Common myeloid progenitor, CD34-positive (primary cell): ENCODE results near the gene CUTC.

ENCODE experiments used
- CTCF ChIA-PET: fragments of 350-600 bp; sonication (Branson Sonifier 250); formaldehyde crosslinking; loops from one replicate; lab custom pipeline; 2021; ENCODE audit warnings: antibody characterized with exemption; lab: Charles Lee
- POLR2A ChIA-PET: fragments of 350-600 bp; sonication (Branson Sonifier 250); formaldehyde crosslinking; loops from one replicate; lab custom pipeline; 2021; ENCODE audit warnings: antibody characterized with exemption; lab: Charles Lee
- DNase-seq, 3 donors: peaks; one replicate each; pipeline versions ENCODE4 v3.0.0 to v3.0.0-alpha.2; 2013
- H3K27ac ChIP-seq, 2 experiments: 1 replicate in 1 of 2; 2 replicates in 1 of 2; pipeline ENCODE4 v1.7.0; 2013; ENCODE audit warnings: inconsistent platforms in 2 of 2, low read length in 2 of 2, mild to moderate bottlenecking in 2 of 2, low read depth in 1 of 2, moderate library complexity in 1 of 2; ENCODE audit not compliant: severe bottlenecking in 2 of 2, insufficient read depth in 1 of 2, poor library complexity in 1 of 2
- H3K27me3 ChIP-seq, 5 experiments: replicated peaks in 2 of 5; 1 replicate in 3 of 5; 2 replicates in 2 of 5; pipeline versions ENCODE4 v1.6.1 to v1.7.0; 2013; ENCODE audit warnings: low read length in 4 of 5, mild to moderate bottlenecking in 2 of 5, moderate library complexity in 2 of 5, inconsistent platforms in 1 of 5; ENCODE audit not compliant: insufficient read depth in 5 of 5, control insufficient read depth in 4 of 5
- H3K36me3 ChIP-seq, 4 experiments: 1 replicate in 2 of 4; 2 replicates in 2 of 4; pipeline versions ENCODE4 v1.6.1 to v1.7.0; 2013; ENCODE audit warnings: low read length in 3 of 4, control low read depth in 1 of 4, mild to moderate bottlenecking in 1 of 4; ENCODE audit not compliant: control insufficient read depth in 4 of 4, insufficient read depth in 4 of 4
- H3K4me1 ChIP-seq, 4 experiments: 1 replicate in 3 of 4; 2 replicates in 1 of 4; pipeline versions ENCODE4 v1.6.1 to v1.7.1; 2013; ENCODE audit warnings: low read length in 3 of 4, mild to moderate bottlenecking in 3 of 4, control low read depth in 1 of 4, inconsistent platforms in 1 of 4, moderate library complexity in 1 of 4; ENCODE audit not compliant: control insufficient read depth in 4 of 4, insufficient read depth in 4 of 4; ENCODE audit errors: control extremely low read depth in 1 of 4
- H3K4me3 ChIP-seq, 7 experiments: 1 replicate in 4 of 7; 2 replicates in 3 of 7; pipeline versions ENCODE4 v1.5.1 to v1.7.0; 2013; ENCODE audit warnings: mild to moderate bottlenecking in 7 of 7, low read length in 6 of 7, moderate library complexity in 6 of 7, inconsistent platforms in 2 of 7, low read depth in 2 of 7, control low read depth in 1 of 7; ENCODE audit not compliant: insufficient read depth in 4 of 7, control insufficient read depth in 1 of 7; ENCODE audit errors: extremely low read depth in 1 of 7
- H3K9me3 ChIP-seq, 5 experiments: 1 replicate in 4 of 5; 2 replicates in 1 of 5; pipeline versions ENCODE4 v1.6.1 to v1.7.1; 2013; ENCODE audit warnings: low read length in 4 of 5, mild to moderate bottlenecking in 2 of 5, inconsistent platforms in 1 of 5, low read depth in 1 of 5, moderate library complexity in 1 of 5; ENCODE audit not compliant: control insufficient read depth in 4 of 5, insufficient read depth in 2 of 5; ENCODE audit errors: control extremely low read depth in 1 of 5
- WGBS: methylation state at CpG from one replicate; pipeline ENCODE4 v1.1.5; 2013; ENCODE audit not compliant: insufficient coverage; 5-methylcytosine and 5-hydroxymethylcytosine counted together

Gene CUTC

GRCh38 chr10:99787782-99788445 is 55.9 kb downstream of the CUTC start:
- ChIA-PET CTCF (no interaction called here), POLR2A (no interaction called here)
- Histone ChIP-seq H3K27me3 (no peaks in the 10 kb centered on the region), H3K36me3 (no peaks in the 10 kb centered on the region), H3K27ac (no peak overlapping the region), H3K9me3 (peaks cover 0 to 2% (median 0%) of the 10 kb centered on the region in 5 experiments), H3K4me3 (no peak overlapping the region), H3K4me1 (no peaks in the 10 kb centered on the region)
- no peak for DNase-seq
- 97% methylated on average over 3 of the region's 7 CpGs for WGBS

- ChIA-PET CTCF (no interaction called here), POLR2A (interaction anchor here (0.6 kb wide), 1 partner anchor 24 kb away, joined by 4 read pairs; no protein-coding TSS in a partner anchor)
- H3K9me3 ChIP-seq, result peaks cover 0 to 2% (median 0%) of the 10 kb centered on the region in 5 experiments
- no peak overlapping the region for H3K27ac ChIP-seq
- 100% methylated on average over 5 of the region's 6 CpGs for WGBS
- H3K27me3 ChIP-seq, result no peaks in the 10 kb centered on the region
- no peaks in the 10 kb centered on the region for H3K36me3 ChIP-seq
- DNase-seq, result no peak
- no peaks in the 10 kb centered on the region for H3K4me1 ChIP-seq
- no peak overlapping the region for H3K4me3 ChIP-seq
These were observed 56.7 kb downstream of the CUTC start for GRCh38 chr10:99788598-99789256.

GRCh38 chr10:99791831-99792230 is 59.8 kb downstream of the CUTC start:
- Histone ChIP-seq H3K27me3 (no peaks in the 10 kb centered on the region), H3K9me3 (peaks cover 0 to 2% (median 0%) of the 10 kb centered on the region in 5 experiments), H3K27ac (no peak overlapping the region), H3K4me1 (no peaks in the 10 kb centered on the region), H3K36me3 (no peaks in the 10 kb centered on the region), H3K4me3 (no peak overlapping the region)
- CTCF ChIA-PET, result interaction anchor here (1.0 to 1.6 kb wide), 2 partner anchors 10 to 54 kb away, joined by 3 to 5 read pairs; partner anchors contain the start of gene ABCC2
- POLR2A ChIA-PET, result no interaction called here
- WGBS, result 93% methylated on average over 3 of the region's 3 CpGs
- DNase-seq, result no peak

- ChIA-PET CTCF (no interaction called here), POLR2A (no interaction called here)
- DNase-seq, result no peak
- Histone ChIP-seq H3K4me3 (no peak overlapping the region), H3K27ac (no peak overlapping the region), H3K4me1 (no peaks in the 10 kb centered on the region), H3K9me3 (no peaks in the 10 kb centered on the region), H3K36me3 (no peaks in the 10 kb centered on the region), H3K27me3 (no peaks in the 10 kb centered on the region)
- 100% methylated on average over 1 of the region's 4 CpGs for WGBS
These were observed 61.8 kb downstream of the CUTC start for GRCh38 chr10:99793819-99794218.

- 97% methylated on average over 6 of the region's 6 CpGs for WGBS
- no peaks in the 10 kb centered on the region for H3K27me3 ChIP-seq
These were observed 64.9 kb downstream of the CUTC start for GRCh38 chr10:99796928-99797327.

GRCh38 chr10:99798031-99798430 is 66.0 kb downstream of the CUTC start:
- no peak for DNase-seq
- ChIA-PET POLR2A (no interaction called here), CTCF (interaction anchor here (0.8 kb wide), 1 partner anchor 9 kb away, joined by 3 read pairs; no protein-coding TSS in a partner anchor)
- H3K4me1 ChIP-seq, result no peaks in the 10 kb centered on the region
- no peaks in the 10 kb centered on the region for H3K27me3 ChIP-seq
- no peak overlapping the region for H3K27ac ChIP-seq
- H3K4me3 ChIP-seq, result no peak overlapping the region
- no peaks in the 10 kb centered on the region for H3K36me3 ChIP-seq
- 97% methylated on average over 4 of the region's 4 CpGs for WGBS
- no peaks in the 10 kb centered on the region for H3K9me3 ChIP-seq

More at GRCh38 chr10:99796928-99797327, 64.9 kb downstream of the CUTC start:
- Histone ChIP-seq H3K4me3 (no peak overlapping the region), H3K36me3 (no peaks in the 10 kb centered on the region), H3K27ac (no peak overlapping the region), H3K4me1 (no peaks in the 10 kb centered on the region), H3K9me3 (no peaks in the 10 kb centered on the region)
- POLR2A ChIA-PET, result interaction anchor here (0.7 kb wide), 1 partner anchor 32 kb away, joined by 3 read pairs; no protein-coding TSS in a partner anchor
- CTCF ChIA-PET, result no interaction called here
- DNase-seq, result no peak

- Histone ChIP-seq H3K27me3 (no peaks in the 10 kb centered on the region), H3K36me3 (no peaks in the 10 kb centered on the region), H3K4me1 (no peaks in the 10 kb centered on the region), H3K4me3 (no peak overlapping the region), H3K27ac (no peak overlapping the region), H3K9me3 (no peaks in the 10 kb centered on the region)
- no peak for DNase-seq
- 100% methylated on average over 1 of the region's 3 CpGs for WGBS
- POLR2A ChIA-PET, result no interaction called here
- CTCF ChIA-PET, result no interaction called here
These were observed 66.9 kb downstream of the CUTC start for GRCh38 chr10:99798920-99799319.
